GM12878 (cell line): ENCODE results near the gene RERE. TPM values are rescaled to one million over a fixed set of nuclear protein-coding genes. Genes with fewer than 3 reads are reported as not detected.

Experiments used
- ATAC-seq: fragments of 200-7000 bp; cut with Tn5 transposase; 3 replicates; pipeline ENCODE4 v1.9.1; 2020; ENCODE audit warnings: mild to moderate bottlenecking, moderate library complexity
- BruUV-seq: library from RNA; stranded (reverse); fragments of 400-500 nt; replicated peaks from 2 replicates; lab custom pipeline; 2021; lab: Mats Ljungman, UMichigan
- CTCF ChIA-PET: fragments of 300-600 bp; sonication (Branson Sonifier 250); formaldehyde crosslinking; extraction: SDS; loops from one replicate; lab custom pipeline; 2021; ENCODE audit warnings: inconsistent platforms; lab: Yijun Ruan, JAX
- POLR2A ChIA-PET: fragments of 350-600 bp; formaldehyde crosslinking; extraction: SDS; loops from one replicate; lab custom pipeline; 2021; ENCODE audit warnings: inconsistent platforms; lab: Charles Lee
- RAD21 ChIA-PET: fragments of 300-600 bp; sonication (Branson Sonifier 250); formaldehyde crosslinking; loops from one replicate; lab custom pipeline; 2023; ENCODE audit warnings: antibody characterized with exemption; ENCODE audit not compliant: unreplicated experiment; lab: Charles Lee
- SMC1A ChIA-PET: fragments of 300-600 bp; sonication (Branson Sonifier 250); formaldehyde crosslinking; loops from one replicate; lab custom pipeline; 2023; ENCODE audit not compliant: unreplicated experiment, uncharacterized antibody; lab: Charles Lee
- DNase-seq: peaks from one replicate; pipeline ENCODE4 v3.0.0-alpha.2; 2011; ENCODE audit warnings: low read depth, low spot score
- FAIRE-seq: peaks from 3 replicates; lab custom pipeline; 2011; peaks lifted over from hg19 to GRCh38; lab: Jason Lieb, UNC
- H2AFZ ChIP-seq: 2 replicates; pipeline ENCODE4 v1.6.0; 2011; ENCODE audit warnings: low read depth, low read length, control low read depth; ENCODE audit not compliant: control insufficient read depth
- H3K27ac ChIP-seq: 2 replicates; pipeline ENCODE4 v1.5.1; 2011; ENCODE audit warnings: control low read depth; ENCODE audit not compliant: control insufficient read depth, insufficient read depth
- H3K27me3 ChIP-seq, 2 experiments: replicated peaks in 1 of 2; 2 replicates each; pipeline versions ENCODE4 v1.6.0 to v1.6.1; 2011; ENCODE audit warnings: low read length in 1 of 2; ENCODE audit not compliant: control insufficient read depth in 2 of 2, insufficient read depth in 2 of 2
- H3K36me3 ChIP-seq, 2 experiments: 2 replicates each; pipeline ENCODE4 v1.5.1; 2011; ENCODE audit warnings: low read length in 1 of 2; ENCODE audit not compliant: control insufficient read depth in 2 of 2, insufficient read depth in 2 of 2
- H3K4me1 ChIP-seq: 2 replicates; pipeline ENCODE4 v1.6.1; 2011; ENCODE audit warnings: mild to moderate bottlenecking, low read length, moderate library complexity, mixed read lengths; ENCODE audit not compliant: control insufficient read depth, insufficient read depth
- H3K4me2 ChIP-seq: 2 replicates; pipeline ENCODE4 v1.6.0; 2011; ENCODE audit warnings: control low read depth; ENCODE audit not compliant: control insufficient read depth, insufficient read depth
- H3K4me3 ChIP-seq: fragments of 200-600 bp; sonication (generic); 2 replicates; pipeline ENCODE4 v1.5.1; 2016
- H3K79me2 ChIP-seq: 2 replicates; pipeline ENCODE4 v1.6.0; 2011; ENCODE audit warnings: low read length; ENCODE audit not compliant: control insufficient read depth, insufficient read depth
- H3K9ac ChIP-seq: 2 replicates; pipeline ENCODE4 v1.8.0; 2011; ENCODE audit warnings: low read length, control low read depth, mixed read lengths; ENCODE audit not compliant: control insufficient read depth, insufficient read depth
- H3K9me3 ChIP-seq: replicated peaks from 3 replicates; pipeline ENCODE4 v1.5.1; 2011; ENCODE audit warnings: mild to moderate bottlenecking, low read length; ENCODE audit not compliant: control insufficient read depth, insufficient read depth
- H4K20me1 ChIP-seq: 2 replicates; pipeline ENCODE4 v1.6.0; 2011; ENCODE audit not compliant: control insufficient read depth, insufficient read depth
- PAX5 ChIP-seq: IDR thresholded peaks from 2 replicates; pipeline ENCODE4 v1.6.1; 2011; ENCODE audit warnings: low read depth, low read length, borderline replicate concordance
- RAD21 ChIP-seq: IDR thresholded peaks from 2 replicates; pipeline ENCODE4 v1.6.1; 2011; ENCODE audit warnings: mild to moderate bottlenecking, low read depth, low read length, moderate library complexity; ENCODE audit not compliant: insufficient read depth
- WGBS: methylation state at CpG from one replicate; pipeline ENCODE4 v1.1.6; 2016; ENCODE audit warnings: low lambda C conversion rate; ENCODE audit not compliant: insufficient replicate concordance, insufficient coverage; ENCODE audit errors: missing lambda C conversion rate; 5-methylcytosine and 5-hydroxymethylcytosine counted together
- in situ Hi-C: fragments of 300-500 bp; cut with MboI; formaldehyde crosslinking; loops from 9 replicates; pipeline ENCODE4 v1.14.3; 2018; ENCODE audit warnings: mixed read lengths
- intact Hi-C: fragments of 100-400 bp; cut with micrococcal nuclease; formaldehyde crosslinking; loops from one replicate; pipeline ENCODE4 v1.14.2; 2022; ENCODE audit not compliant: unreplicated experiment
- polyA plus RNA-seq, 11 experiments: library from polyadenylated mRNA; depleted of rRNA in 4 of 11; unstranded in 6 of 11; stranded (reverse) in 5 of 11; fragments of >200 nt; fragmentation: Nextera tagmentation in 4 of 11; fragmentation: Illumina TruSeq in 1 of 11; extraction: Ambion mirVana in 4 of 11; extraction: Trizol in 1 of 11; gene quantifications; 1 replicate in 1 of 11; 2 replicates in 10 of 11; pipeline versions ENCODE4 v1.2.1 to v1.2.3, GENCODE V29; 2011 to 2016; ENCODE audit warnings: inconsistent platforms in 2 of 11, missing spikeins in 2 of 11, low read depth in 1 of 11
- total RNA-seq, 4 experiments: library from RNA; depleted of rRNA in 3 of 4; stranded (reverse); fragments of >200 nt in 3 of 4; fragmentation: Illumina TruSeq in 1 of 4; extraction: Trizol in 1 of 4; gene quantifications; 2 replicates each; pipeline versions ENCODE4 v1.2.1 to v1.2.3, GENCODE V29; 2013 to 2021
- TF ChIP-seq, protein P1 (sequence below), 3 experiments: IDR thresholded peaks in 2 of 3; conservative IDR thresholded peaks in 1 of 3; 2 replicates each; pipeline ENCODE4 v1.5.1; 2011; ENCODE audit warnings: low read depth in 3 of 3, low read length in 3 of 3, mild to moderate bottlenecking in 3 of 3, control low read depth in 2 of 3, moderate library complexity in 2 of 3, inconsistent platforms in 1 of 3, mixed read lengths in 1 of 3; ENCODE audit not compliant: control insufficient read depth in 2 of 3, insufficient read depth in 1 of 3; ENCODE audit errors: extremely low read depth in 1 of 3

RERE gene
- total and polyA plus RNA-seq, 10 of the 15 experiments (the other 5 are each of a cell fraction or from before 2014, with no cell fraction given), result 5.2 to 60.5 (median 20.2) TPM

GRCh38 chr1:8776104-8776503 is 41.3 kb downstream of the RERE start:
- ChIA-PET POLR2A (interaction anchor here (1.4 kb wide), 1 partner anchor 9 kb away, joined by 4 read pairs; no protein-coding TSS in a partner anchor), CTCF (interaction anchor here (0.8 to 1.6 kb wide), 10 partner anchors 8 to 215 kb away, joined by 3 to 6 read pairs (median 4); no protein-coding TSS in a partner anchor), SMC1A (interaction anchor here (0.8 to 2.1 kb wide), 12 partner anchors 8 to 215 kb away, joined by 3 to 8 read pairs (median 4); no protein-coding TSS in a partner anchor), RAD21 (interaction anchor here (0.8 to 1.0 kb wide), 3 partner anchors 58 to 221 kb away, joined by 3 read pairs; no protein-coding TSS in a partner anchor)
- in situ Hi-C loops, result no loop called here
- TF ChIP-seq, protein P1, sequence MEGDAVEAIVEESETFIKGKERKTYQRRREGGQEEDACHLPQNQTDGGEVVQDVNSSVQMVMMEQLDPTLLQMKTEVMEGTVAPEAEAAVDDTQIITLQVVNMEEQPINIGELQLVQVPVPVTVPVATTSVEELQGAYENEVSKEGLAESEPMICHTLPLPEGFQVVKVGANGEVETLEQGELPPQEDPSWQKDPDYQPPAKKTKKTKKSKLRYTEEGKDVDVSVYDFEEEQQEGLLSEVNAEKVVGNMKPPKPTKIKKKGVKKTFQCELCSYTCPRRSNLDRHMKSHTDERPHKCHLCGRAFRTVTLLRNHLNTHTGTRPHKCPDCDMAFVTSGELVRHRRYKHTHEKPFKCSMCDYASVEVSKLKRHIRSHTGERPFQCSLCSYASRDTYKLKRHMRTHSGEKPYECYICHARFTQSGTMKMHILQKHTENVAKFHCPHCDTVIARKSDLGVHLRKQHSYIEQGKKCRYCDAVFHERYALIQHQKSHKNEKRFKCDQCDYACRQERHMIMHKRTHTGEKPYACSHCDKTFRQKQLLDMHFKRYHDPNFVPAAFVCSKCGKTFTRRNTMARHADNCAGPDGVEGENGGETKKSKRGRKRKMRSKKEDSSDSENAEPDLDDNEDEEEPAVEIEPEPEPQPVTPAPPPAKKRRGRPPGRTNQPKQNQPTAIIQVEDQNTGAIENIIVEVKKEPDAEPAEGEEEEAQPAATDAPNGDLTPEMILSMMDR (IDR thresholded peaks at IDR 0.05 in 2 of 3, conservative IDR thresholded peaks at IDR 0.05 in 1 of 3; ENCODE audit: control insufficient read depth in 2 of 3, extremely low read depth in 1 of 3, insufficient read depth in 1 of 3, low read depth in 3 of 3, low read length in 3 of 3), result peak in 1 of 3 experiments; percentile 12; a peak in 1 of 6 replicates
- TF ChIP-seq RAD21 (peak; percentile 41), PAX5 (no peak)
- H2AFZ ChIP-seq, result no peak overlapping the region
- H3K79me2 ChIP-seq, result peaks cover 2% of the 10 kb centered on the region; the same call in 1 of the 2 replicates
- no peaks in the 10 kb centered on the region for H4K20me1 ChIP-seq
- intact Hi-C loops, result no loop called here
- DNase-seq (no peak), FAIRE-seq (no peak), ATAC-seq (no peak)
- H3K9me3 ChIP-seq, result no peaks in the 10 kb centered on the region
- H3K36me3 ChIP-seq, result no peaks in the 10 kb centered on the region
- no TSS peak for BruUV-seq
- H3K9ac ChIP-seq, result no peak overlapping the region
- 89% methylated on average over 5 of the region's 5 CpGs for WGBS
- H3K27me3 ChIP-seq, result no peaks in the 10 kb centered on the region
- H3K4me3 ChIP-seq, result no peak overlapping the region
- H3K4me2 ChIP-seq, result no peak overlapping the region
- H3K4me1 ChIP-seq, result peaks cover 5% of the 10 kb centered on the region; the same call in 1 of the 2 replicates
- H3K27ac ChIP-seq, result no peak overlapping the region
